Hematopoietic multipotent progenitor cell treated with erythropoietin and hydrocortisone succinate and interleukin-3 and kit ligand, for 6 days (in vitro differentiated cells): ENCODE results near the gene OTOF.

Experiments used
- DNase-seq: peaks from one replicate; pipeline ENCODE4 v3.0.0-alpha.2; 2015

OTOF gene

GRCh38 chr2:26477911-26478253 is at the start of gene OTOF:
TSS of gene OTOF (minus strand) at chr2:26478124.
- no peak for DNase-seq

GRCh38 chr2:26526589-26526988 is 48.7 kb upstream of the OTOF start:
- no peak for DNase-seq

GRCh38 chr2:26526105-26526504 is 48.2 kb upstream of the OTOF start:
- DNase-seq = no peak

- no peak for DNase-seq
Observed at GRCh38 chr2:26523750-26524149, 45.8 kb upstream of the OTOF start.

- no peak for DNase-seq
Observed at GRCh38 chr2:26522751-26523171, 44.8 kb upstream of the OTOF start.

- no peak for DNase-seq
Observed at GRCh38 chr2:26522325-26522724, 44.4 kb upstream of the OTOF start.

GRCh38 chr2:26521913-26522180 is 43.9 kb upstream of the OTOF start:
- no peak for DNase-seq

GRCh38 chr2:26521054-26521912 is 43.4 kb upstream of the OTOF start:
- peak; percentile 56 for DNase-seq

GRCh38 chr2:26520148-26520449 is 42.2 kb upstream of the OTOF start:
- no peak for DNase-seq

GRCh38 chr2:26519396-26520147 is 41.6 kb upstream of the OTOF start:
- peak; percentile 24 for DNase-seq

GRCh38 chr2:26516781-26517180 is 38.9 kb upstream of the OTOF start:
- DNase-seq = no peak

GRCh38 chr2:26516246-26516645 is 38.3 kb upstream of the OTOF start:
- no peak for DNase-seq

GRCh38 chr2:26515771-26516170 is 37.8 kb upstream of the OTOF start:
- no peak for DNase-seq

GRCh38 chr2:26514045-26514444 is 36.1 kb upstream of the OTOF start:
- no peak for DNase-seq

GRCh38 chr2:26513261-26513660 is 35.3 kb upstream of the OTOF start:
- no peak for DNase-seq

- DNase-seq = no peak
Observed at GRCh38 chr2:26511466-26511865, 33.5 kb upstream of the OTOF start.

- DNase-seq = no peak
Observed at GRCh38 chr2:26510344-26510973, 32.5 kb upstream of the OTOF start.

GRCh38 chr2:26509141-26509540 is 31.2 kb upstream of the OTOF start:
- no peak for DNase-seq

GRCh38 chr2:26507932-26508331 is 30.0 kb upstream of the OTOF start:
- no peak for DNase-seq

GRCh38 chr2:26507088-26507487 is 29.2 kb upstream of the OTOF start:
- no peak for DNase-seq

GRCh38 chr2:26506279-26506678 is 28.4 kb upstream of the OTOF start:
- DNase-seq = no peak

- DNase-seq = no peak
Observed at GRCh38 chr2:26504002-26504401, 26.1 kb upstream of the OTOF start.

GRCh38 chr2:26503231-26503880 is 25.4 kb upstream of the OTOF start:
- peak; percentile 92 for DNase-seq

GRCh38 chr2:26500406-26500805 is 22.5 kb upstream of the OTOF start:
- DNase-seq = no peak
